TTC549 (cell line): ENCODE results near the gene DIAPH3.
A peak's percentile ranks its signal among the peaks of the same experiment; 100 is the strongest.

Source experiments
- FAIRE-seq: peaks from 2 replicates; lab custom pipeline; 2012; peaks lifted over from hg19 to GRCh38; lab: Jason Lieb, UNC

Gene DIAPH3

GRCh38 chr13:60016229-60016628 is 147.5 kb downstream of the DIAPH3 start:
- FAIRE-seq, result no peak

DNA sequence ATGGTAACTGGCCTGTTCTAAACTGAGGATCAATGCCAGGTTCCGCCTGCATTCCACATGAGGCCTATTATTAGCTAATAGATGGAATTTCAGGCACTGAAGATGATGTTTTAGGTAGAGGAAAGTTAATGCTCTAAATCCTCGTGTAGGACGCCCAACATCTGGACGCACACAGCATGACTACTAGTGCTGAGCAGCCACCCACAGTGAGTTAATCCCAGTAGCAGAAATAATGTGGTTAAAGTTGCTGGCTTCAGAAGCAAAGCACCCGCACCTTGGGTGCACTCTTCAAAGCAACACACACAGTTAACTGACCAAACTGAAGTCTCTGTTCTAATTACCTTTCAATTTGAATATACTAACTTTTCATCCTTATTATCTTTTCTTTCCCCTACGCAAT is 150.6 kb downstream of the DIAPH3 start:
- FAIRE-seq, result no peak

DNA sequence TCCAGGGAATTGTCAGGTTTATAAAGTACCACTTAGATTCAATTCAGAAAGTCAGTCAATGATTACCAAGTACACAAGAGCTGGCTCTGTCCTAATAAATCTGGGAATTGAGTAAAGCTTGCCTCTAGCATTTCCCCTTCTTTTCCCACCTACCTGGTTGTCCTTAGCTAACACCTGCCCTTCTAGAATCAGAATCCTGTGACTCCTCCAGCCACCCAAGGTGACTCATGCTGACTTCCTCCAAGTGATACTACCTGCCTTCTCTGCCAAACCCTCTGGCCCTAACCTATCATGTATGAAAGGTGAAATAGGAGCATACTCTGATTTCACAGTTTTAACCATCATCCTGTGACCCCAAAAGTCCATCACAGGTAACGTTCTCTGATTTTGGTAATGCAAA is 151.2 kb downstream of the DIAPH3 start:
- FAIRE-seq, result no peak

GRCh38 chr13:60009300-60010253 is 154.2 kb downstream of the DIAPH3 start:
- no peak for FAIRE-seq

DNA sequence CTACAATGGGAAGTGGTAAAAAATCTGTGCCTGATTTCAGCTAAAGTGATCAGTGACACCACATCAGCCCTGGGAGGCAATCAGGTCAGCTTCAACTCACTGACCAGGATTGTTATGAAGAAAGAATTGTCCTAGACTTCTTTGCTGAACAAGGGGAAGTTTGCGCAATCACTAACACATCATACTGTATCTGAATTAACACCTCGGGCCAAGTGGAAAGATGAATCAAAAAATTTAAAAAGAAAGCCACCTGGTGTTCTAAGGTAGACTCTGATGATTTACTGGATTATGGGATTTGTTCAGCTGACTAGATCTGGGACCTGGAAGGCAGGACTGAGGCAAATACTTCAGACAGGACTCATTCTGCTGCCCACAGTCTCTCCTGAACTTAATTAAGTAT is 161.8 kb downstream of the DIAPH3 start:
- no peak for FAIRE-seq

- FAIRE-seq, result no peak
Measured at GRCh38 chr13:60000976-60001375, 162.8 kb downstream of the DIAPH3 start.

- no peak for FAIRE-seq
Measured at GRCh38 chr13:60000081-60000480, 163.6 kb downstream of the DIAPH3 start.

GRCh38 chr13:59997976-59998375 is 165.8 kb downstream of the DIAPH3 start:
- FAIRE-seq, result no peak

- FAIRE-seq, result no peak
Measured at GRCh38 chr13:59996461-59996980, 167.2 kb downstream of the DIAPH3 start.

GRCh38 chr13:59991395-59991794 is 172.3 kb downstream of the DIAPH3 start:
- no peak for FAIRE-seq

- FAIRE-seq, result no peak
Measured at GRCh38 chr13:59982631-59983382, 180.9 kb downstream of the DIAPH3 start.

DNA sequence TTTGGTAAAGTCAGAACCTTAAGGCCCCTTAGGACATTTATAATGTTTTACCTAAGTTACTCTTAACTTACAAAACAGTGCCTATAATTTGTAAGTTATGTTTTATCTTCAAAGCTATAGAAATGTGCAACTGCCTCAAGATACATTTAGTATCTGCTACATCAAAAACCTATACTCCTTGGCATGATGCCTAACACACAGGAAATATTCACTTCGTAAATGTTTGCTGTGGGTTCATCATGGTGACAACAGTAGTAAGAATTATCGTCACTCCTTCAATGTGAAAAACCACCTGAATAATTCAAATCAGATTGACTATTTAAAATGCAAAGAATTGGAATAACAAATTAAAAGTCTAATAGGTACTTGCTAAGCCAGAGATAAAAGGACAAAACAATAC is 184.1 kb downstream of the DIAPH3 start:
- FAIRE-seq, result no peak

GRCh38 chr13:59978862-59979261 is 184.9 kb downstream of the DIAPH3 start:
- FAIRE-seq, result peak; percentile 31

DNA sequence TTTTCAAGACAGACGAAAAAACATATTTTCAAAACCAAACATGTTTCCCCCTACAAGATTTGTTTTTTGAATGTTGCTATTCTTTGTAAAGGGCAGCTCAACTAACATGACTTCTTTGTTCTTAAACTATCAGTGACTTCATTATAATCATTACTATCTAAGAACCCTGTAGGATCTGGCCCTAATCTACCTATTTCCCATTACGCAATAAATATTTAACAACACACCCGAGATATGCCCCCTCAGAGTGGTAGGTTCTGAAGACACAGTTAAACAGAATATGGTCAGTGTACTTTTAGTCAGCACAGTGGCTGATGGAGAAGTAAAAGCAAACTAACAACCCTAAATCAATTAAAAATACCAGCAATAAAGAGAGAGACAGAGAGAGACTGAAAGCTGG is 186.9 kb downstream of the DIAPH3 start:
- no peak for FAIRE-seq

DNA sequence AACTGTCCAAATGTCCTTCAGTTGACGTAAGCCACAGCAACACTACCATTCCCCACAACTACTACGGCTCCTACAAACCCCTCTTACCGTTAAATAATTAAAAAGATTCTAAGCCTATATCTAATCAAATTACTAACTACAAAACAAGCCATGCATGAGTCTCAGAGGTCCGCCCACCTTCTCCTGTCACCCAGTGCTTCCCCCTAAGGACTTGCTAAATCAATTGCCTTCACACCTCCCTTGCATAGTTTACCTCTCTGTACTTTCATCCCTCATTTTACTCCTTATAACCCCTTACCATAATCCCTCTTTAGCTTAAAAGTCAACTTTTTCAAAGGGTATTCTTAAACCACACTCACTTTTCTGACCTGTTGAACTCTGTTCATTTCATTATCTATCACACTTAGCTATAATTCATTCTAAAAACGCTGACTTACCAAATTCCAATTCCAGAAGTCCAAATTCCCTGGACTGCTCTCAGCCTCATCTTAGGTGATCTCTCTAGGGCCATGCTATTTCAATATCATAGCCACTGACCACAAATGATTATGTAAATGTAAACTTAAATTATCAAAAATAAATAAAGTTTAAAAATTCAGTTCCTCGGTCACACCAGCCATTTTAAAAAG is 187.8 kb downstream of the DIAPH3 start:
- no peak for FAIRE-seq

GRCh38 chr13:59970847-59971246 is 192.9 kb downstream of the DIAPH3 start:
- FAIRE-seq, result no peak

DNA sequence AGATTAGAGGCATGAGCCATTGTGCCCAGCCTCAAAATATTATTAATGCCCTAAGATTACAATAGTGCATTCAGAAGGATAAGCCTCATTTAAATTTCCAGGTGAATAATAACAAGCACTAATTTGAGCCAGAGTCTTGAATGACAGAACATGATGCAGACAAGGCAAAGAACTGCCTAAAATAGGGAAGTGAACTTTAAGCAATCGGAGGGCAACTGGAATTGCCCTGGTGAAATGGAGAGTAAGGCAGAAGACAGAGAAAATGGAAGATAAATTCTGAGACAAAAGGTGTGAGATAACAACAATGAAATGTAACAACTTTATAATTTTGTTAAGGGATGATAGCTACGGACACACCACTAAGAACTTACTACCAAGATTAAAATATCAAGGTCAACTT is 199.9 kb downstream of the DIAPH3 start:
- FAIRE-seq, result no peak

GRCh38 chr13:59963383-59963782 is 200.3 kb downstream of the DIAPH3 start:
- FAIRE-seq, result no peak

DNA sequence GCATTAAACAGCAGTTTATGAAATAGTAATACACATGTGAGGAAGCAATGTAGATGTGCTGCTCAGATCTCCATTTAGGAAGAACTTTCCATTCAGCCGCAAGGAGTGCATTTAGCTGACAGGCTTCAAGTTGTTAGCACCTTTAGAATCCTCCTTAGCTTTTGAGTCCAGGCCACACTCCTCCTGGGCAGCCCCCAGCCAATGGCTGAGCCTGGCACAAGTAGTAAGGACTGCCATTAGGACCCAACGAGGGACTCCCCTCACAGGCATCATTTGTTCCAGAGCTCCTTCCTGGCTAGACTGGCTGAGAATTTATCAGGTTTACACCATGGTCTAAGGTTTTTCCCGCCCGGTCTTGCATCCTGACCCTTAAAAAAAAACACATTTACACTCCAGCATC is 201.4 kb downstream of the DIAPH3 start:
- no peak for FAIRE-seq

DNA sequence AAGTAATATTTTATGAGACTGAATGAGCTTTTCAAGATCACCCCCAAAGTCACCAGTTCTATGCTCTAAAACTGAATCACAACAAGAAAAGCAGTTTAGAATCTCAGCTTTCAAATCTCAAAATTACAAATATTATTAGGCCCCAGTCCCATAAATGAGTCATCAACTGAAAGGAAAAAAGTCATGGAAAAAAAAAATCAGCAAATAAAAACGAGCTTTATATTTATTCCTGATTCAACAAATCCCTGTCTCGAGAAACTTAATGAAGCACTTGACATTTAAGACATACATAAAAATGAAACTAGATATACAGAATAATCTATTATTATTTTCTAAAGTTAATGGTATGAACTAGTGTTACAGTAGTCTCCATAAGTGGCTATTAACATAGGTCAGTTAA is 203.0 kb downstream of the DIAPH3 start:
- no peak for FAIRE-seq

DNA sequence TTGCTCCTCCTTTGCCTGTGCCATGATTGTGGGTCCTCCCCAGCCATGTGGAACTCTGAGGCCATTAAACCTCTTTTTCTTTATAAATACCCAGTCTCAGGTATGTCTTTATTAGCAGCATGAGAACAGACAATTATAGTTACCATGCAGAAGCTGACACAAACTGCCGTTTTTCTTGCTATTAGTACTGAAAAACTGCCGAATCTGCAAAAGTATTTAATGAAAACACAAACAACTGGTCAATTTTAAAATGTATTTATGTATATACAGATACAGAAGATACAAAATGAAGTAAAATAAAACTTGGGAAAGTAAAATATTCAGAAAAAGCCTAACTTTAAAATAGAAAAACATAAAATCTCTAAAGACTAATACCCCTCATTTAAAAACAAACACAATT is 206.3 kb downstream of the DIAPH3 start:
- FAIRE-seq, result no peak

- no peak for FAIRE-seq
Measured at GRCh38 chr13:59954601-59955000, 209.1 kb downstream of the DIAPH3 start.

DNA sequence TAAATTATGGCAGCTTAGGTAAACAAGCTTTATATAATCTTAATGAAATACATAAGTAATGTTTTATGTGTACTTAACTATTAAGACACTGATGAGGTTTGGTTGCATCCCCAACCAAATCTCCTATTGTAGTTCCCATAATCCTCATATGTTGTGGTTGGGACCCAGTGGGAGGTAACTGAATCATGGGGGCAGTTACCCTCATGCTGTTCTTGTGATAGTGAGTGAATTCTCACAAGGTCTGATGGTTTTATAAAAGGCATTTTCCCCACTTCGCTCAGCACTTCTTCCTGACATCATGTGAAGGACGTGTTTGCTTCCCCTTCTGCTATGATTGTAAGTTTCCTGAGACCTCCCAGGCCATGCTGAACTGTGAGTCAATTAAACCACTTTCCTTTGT is 212.7 kb downstream of the DIAPH3 start:
- no peak for FAIRE-seq
